HEK293T (cell line): ENCODE data around the gene TRNP1.
"Not testable (repeated sequence)": the region's sequence is repeated elsewhere in the genome, so short reads cannot be mapped to it uniquely, and the experiment has no call there.

Experiments used
- ARNT ChIP-seq: fragments of 450-650 bp; IDR thresholded peaks from 2 replicates; pipeline ENCODE4 v1.6.1; 2017; ENCODE audit warnings: mild to moderate bottlenecking
- BHLHE40 ChIP-seq: fragments of 450-650 bp; IDR thresholded peaks from 2 replicates; pipeline ENCODE4 v1.6.1; 2016; ENCODE audit warnings: mild to moderate bottlenecking, moderate library complexity, borderline replicate concordance
- CTBP1 ChIP-seq: fragments of 450-650 bp; IDR thresholded peaks from 2 replicates; pipeline ENCODE4 v1.6.1; 2016; ENCODE audit warnings: borderline replicate concordance
- ELF4 ChIP-seq: fragments of 450-650 bp; IDR thresholded peaks from 2 replicates; pipeline ENCODE4 v1.6.1; 2017; ENCODE audit warnings: antibody characterized with exemption
- FOXA1 ChIP-seq: fragments of 450-650 bp; IDR thresholded peaks from 2 replicates; pipeline ENCODE4 v1.6.1; 2016; ENCODE audit warnings: mild to moderate bottlenecking
- FOXK2 ChIP-seq: fragments of 450-650 bp; IDR thresholded peaks from 2 replicates; pipeline ENCODE4 v1.6.1; 2016; ENCODE audit warnings: mild to moderate bottlenecking
- FOXM1 ChIP-seq: fragments of 450-650 bp; IDR thresholded peaks from 2 replicates; pipeline ENCODE4 v1.6.1; 2017; ENCODE audit warnings: mild to moderate bottlenecking, borderline replicate concordance
- L3MBTL2 ChIP-seq: fragments of 450-650 bp; conservative IDR thresholded peaks from 2 replicates; pipeline ENCODE4 v1.6.1; 2016; ENCODE audit warnings: mild to moderate bottlenecking
- LEF1 ChIP-seq: fragments of 450-650 bp; IDR thresholded peaks from 2 replicates; pipeline ENCODE4 v1.6.1; 2017; ENCODE audit warnings: mild to moderate bottlenecking, borderline replicate concordance
- NFRKB ChIP-seq: fragments of 450-650 bp; IDR thresholded peaks from 2 replicates; pipeline ENCODE4 v1.6.1; 2016; ENCODE audit warnings: mild to moderate bottlenecking, moderate library complexity
- SP1 ChIP-seq: fragments of 450-650 bp; IDR thresholded peaks from 2 replicates; pipeline ENCODE4 v1.6.1; 2017
- SUZ12 ChIP-seq: fragments of 450-650 bp; IDR thresholded peaks from 2 replicates; pipeline ENCODE4 v1.6.1; 2016; ENCODE audit warnings: mild to moderate bottlenecking
- TARDBP ChIP-seq: fragments of 450-650 bp; IDR thresholded peaks from 2 replicates; pipeline ENCODE4 v1.6.1; 2016

DNA sequence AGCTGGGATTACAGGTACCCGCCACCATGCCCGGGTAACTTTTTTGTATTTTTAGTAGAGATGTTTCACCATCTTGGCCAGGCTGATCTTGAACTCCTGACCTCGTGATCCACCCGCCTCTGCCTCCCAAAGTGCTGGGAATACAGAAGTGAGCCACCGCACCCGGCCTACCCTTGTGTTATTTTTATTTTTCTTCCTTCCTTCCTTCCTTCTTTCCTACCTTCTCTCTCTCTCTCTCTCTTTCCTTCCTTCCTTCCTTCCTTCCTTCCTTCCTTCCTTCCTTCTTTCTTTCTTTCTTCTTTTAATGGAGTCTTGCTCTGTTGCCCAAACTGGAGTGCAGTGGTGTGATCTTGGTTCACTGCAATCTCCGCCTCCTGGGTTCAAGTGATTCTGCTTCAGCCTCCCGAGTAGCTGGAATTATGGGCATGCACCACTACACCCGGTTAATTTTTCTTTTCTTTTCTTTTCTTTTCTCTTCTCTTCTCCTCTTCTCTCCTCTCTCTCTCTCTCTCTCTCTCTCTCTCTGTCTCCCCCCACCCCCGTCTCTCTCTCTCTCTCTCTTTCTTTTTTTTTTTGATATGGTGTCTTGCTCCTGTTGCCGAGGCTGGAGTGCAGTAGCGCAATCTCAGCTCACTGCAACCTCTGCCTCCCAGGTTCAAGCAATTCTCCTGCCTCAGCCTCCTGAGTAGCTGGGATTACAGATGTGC lies 3.9 kb upstream of the TRNP1 start:
- TF ChIP-seq FOXA1, NFRKB, ARNT, LEF1, TARDBP, SUZ12, FOXM1, ELF4, BHLHE40, SP1, L3MBTL2, CTBP1, FOXK2: not testable (repeated sequence)
